Ishikawa (cell line): Measurements from ENCODE around the gene METTL8.

Source experiments
- CEBPB ChIP-seq: IDR thresholded peaks from 2 replicates; pipeline ENCODE4 v1.6.1; 2012
- CREB1 ChIP-seq: IDR thresholded peaks from 2 replicates; pipeline ENCODE4 v1.6.1; 2012; ENCODE audit warnings: low read depth
- EGR1 ChIP-seq: IDR thresholded peaks from 2 replicates; pipeline ENCODE4 v1.6.1; 2012
- EP300 ChIP-seq: IDR thresholded peaks from 2 replicates; pipeline ENCODE4 v1.6.1; 2012; ENCODE audit warnings: borderline replicate concordance
- FOXM1 ChIP-seq: IDR thresholded peaks from 2 replicates; pipeline ENCODE4 v1.6.1; 2012; ENCODE audit warnings: low read depth, borderline replicate concordance
- NFIC ChIP-seq: IDR thresholded peaks from 2 replicates; pipeline ENCODE4 v1.6.1; 2012
- RAD21 ChIP-seq: IDR thresholded peaks from 2 replicates; pipeline ENCODE4 v1.6.1; 2012; ENCODE audit warnings: low read depth
- TAF1 ChIP-seq: IDR thresholded peaks from 2 replicates; pipeline ENCODE4 v1.6.1; 2012; ENCODE audit warnings: low read depth, mild to moderate bottlenecking
- TCF12 ChIP-seq: IDR thresholded peaks from 2 replicates; pipeline ENCODE4 v1.6.1; 2012; ENCODE audit warnings: low read depth
- TEAD4 ChIP-seq: IDR thresholded peaks from 2 replicates; pipeline ENCODE4 v1.6.1; 2012
- YY1 ChIP-seq: IDR thresholded peaks from 2 replicates; pipeline ENCODE4 v1.6.1; 2012; ENCODE audit warnings: low read depth
- ZBTB7A ChIP-seq: IDR thresholded peaks from 2 replicates; pipeline ENCODE4 v1.6.1; 2012; ENCODE audit warnings: low read depth
- TF ChIP-seq, protein P1 (sequence below): IDR thresholded peaks from 2 replicates; pipeline ENCODE4 v1.6.1; 2012; ENCODE audit warnings: low read depth, mild to moderate bottlenecking
- TF ChIP-seq, protein P2 (sequence below): IDR thresholded peaks from 2 replicates; pipeline ENCODE4 v1.6.1; 2012
- TF ChIP-seq, protein P3 (sequence below): IDR thresholded peaks from 2 replicates; pipeline ENCODE4 v1.6.1; 2012

The METTL8 gene

DNA sequence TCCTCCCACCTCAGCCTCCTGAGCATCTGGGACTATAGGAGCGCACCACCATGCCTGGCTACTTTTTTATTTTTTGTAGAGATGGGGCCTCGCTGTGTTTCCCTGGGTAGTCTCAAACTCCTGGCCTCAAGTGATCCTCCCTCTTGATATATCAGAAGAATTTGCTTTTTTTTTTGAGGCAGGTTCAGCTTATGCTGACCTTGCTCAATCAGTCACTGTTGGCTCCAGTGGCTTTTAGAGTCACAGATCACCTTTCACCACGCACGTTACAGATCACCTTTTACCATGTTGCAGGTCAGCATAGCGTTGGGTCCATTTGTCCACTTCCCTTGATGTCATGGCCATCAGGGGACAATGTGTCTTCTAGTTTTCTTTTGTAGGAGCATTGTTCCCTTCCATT, 36.3 kb upstream of the METTL8 start:
- no peak for TF ChIP-seq TCF12
- no peak for TF ChIP-seq YY1
- no peak for TF ChIP-seq ZBTB7A
- TF ChIP-seq TEAD4, result no peak
- no peak for TF ChIP-seq FOXM1
- TF ChIP-seq, protein P1, sequence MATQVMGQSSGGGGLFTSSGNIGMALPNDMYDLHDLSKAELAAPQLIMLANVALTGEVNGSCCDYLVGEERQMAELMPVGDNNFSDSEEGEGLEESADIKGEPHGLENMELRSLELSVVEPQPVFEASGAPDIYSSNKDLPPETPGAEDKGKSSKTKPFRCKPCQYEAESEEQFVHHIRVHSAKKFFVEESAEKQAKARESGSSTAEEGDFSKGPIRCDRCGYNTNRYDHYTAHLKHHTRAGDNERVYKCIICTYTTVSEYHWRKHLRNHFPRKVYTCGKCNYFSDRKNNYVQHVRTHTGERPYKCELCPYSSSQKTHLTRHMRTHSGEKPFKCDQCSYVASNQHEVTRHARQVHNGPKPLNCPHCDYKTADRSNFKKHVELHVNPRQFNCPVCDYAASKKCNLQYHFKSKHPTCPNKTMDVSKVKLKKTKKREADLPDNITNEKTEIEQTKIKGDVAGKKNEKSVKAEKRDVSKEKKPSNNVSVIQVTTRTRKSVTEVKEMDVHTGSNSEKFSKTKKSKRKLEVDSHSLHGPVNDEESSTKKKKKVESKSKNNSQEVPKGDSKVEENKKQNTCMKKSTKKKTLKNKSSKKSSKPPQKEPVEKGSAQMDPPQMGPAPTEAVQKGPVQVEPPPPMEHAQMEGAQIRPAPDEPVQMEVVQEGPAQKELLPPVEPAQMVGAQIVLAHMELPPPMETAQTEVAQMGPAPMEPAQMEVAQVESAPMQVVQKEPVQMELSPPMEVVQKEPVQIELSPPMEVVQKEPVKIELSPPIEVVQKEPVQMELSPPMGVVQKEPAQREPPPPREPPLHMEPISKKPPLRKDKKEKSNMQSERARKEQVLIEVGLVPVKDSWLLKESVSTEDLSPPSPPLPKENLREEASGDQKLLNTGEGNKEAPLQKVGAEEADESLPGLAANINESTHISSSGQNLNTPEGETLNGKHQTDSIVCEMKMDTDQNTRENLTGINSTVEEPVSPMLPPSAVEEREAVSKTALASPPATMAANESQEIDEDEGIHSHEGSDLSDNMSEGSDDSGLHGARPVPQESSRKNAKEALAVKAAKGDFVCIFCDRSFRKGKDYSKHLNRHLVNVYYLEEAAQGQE, result no peak
- TF ChIP-seq CEBPB, result no peak
- TF ChIP-seq EGR1, result no peak

DNA sequence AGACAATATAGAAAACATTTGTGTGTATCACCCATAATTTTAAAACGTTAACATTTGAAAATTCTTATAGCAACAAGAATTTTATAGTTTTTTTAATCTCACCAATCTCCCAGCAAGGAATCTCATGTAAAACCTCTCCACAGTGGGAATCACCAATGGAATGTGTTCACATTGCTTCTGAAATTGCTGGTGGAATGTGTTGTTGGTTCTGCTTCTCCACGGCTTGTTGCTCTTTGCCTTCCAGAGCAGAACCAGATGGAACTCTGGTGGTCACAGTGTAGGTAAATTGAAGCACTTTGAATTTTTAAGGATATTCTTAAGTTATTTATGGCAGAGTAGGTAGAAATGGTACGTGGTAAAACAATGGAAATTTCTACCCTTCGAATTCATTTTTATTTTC, 35.4 kb upstream of the METTL8 start:
- TF ChIP-seq EGR1 (no peak), CEBPB (no peak), EP300 (no peak), TAF1 (no peak), TEAD4 (no peak), ZBTB7A (no peak), FOXM1 (no peak), YY1 (no peak), CREB1 (no peak), NFIC (no peak)
- TF ChIP-seq, protein P2, sequence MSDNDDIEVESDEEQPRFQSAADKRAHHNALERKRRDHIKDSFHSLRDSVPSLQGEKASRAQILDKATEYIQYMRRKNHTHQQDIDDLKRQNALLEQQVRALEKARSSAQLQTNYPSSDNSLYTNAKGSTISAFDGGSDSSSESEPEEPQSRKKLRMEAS, result no peak
- TF ChIP-seq, protein P1, result no peak
- TF ChIP-seq, protein P3, sequence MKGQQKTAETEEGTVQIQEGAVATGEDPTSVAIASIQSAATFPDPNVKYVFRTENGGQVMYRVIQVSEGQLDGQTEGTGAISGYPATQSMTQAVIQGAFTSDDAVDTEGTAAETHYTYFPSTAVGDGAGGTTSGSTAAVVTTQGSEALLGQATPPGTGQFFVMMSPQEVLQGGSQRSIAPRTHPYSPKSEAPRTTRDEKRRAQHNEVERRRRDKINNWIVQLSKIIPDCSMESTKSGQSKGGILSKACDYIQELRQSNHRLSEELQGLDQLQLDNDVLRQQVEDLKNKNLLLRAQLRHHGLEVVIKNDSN, result no peak

DNA sequence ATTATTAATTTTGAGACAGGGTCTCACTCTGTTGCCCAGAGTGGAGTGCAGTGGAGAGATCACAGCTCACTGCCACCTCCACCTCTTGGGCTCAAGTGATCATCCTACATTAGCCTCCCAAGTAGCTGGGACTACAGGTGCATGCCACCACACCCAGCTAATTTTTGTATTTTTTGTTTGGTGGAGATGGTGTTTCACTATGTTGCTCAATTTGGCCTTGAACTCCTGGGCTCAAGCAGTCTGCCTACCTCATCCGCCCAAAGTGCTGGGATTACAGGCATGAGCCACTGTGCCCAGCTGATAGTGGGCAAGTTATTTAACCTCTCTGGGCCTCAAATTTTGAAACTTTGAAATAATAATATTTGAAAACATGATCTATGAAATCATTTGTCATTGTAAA, 26.7 kb upstream of the METTL8 start:
- TF ChIP-seq, protein P3, result no peak

DNA sequence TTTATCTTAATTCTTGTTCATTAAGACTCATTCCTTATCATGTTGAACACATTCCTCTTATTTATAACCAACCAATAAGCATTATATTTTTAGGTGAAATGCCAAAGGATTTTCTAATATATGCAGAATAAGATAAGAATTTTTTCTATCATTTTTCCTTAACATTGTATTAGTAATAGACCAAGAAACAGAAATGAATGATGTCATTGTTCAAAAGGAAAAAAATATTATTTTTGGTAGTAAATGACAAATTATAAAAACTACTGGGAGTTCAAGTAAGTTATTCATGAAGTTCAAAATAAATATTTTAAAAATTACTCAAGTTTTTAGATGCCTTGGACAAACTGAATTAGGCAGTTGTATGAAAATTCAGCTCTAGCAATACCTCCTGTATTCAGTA, 25.7 kb upstream of the METTL8 start:
- TF ChIP-seq CREB1, result no peak
- no peak for TF ChIP-seq CEBPB
- TF ChIP-seq TCF12, result no peak
- TF ChIP-seq NFIC, result no peak

DNA sequence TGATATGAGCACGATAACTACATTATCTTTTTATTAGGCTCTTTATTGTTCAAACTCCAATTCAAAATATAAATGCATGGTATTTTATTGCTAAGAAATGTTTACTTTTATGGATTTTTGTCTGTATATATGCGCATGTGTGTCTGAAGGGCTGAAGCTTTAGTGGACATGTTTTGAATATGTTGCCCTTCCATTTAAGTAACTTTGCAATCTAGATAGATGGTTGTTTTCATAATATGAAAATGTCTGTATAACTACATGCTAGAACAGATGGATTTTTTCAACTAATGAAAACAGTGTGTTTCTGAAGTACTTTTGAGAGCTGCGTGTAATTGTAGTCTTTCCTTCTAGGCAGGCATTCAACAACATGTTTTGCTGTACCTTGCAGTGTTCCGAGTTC, 19.0 kb upstream of the METTL8 start:
- no peak for TF ChIP-seq YY1
- TF ChIP-seq FOXM1, result no peak
- TF ChIP-seq TEAD4, result no peak
- no peak for TF ChIP-seq NFIC
- no peak for TF ChIP-seq TCF12
- TF ChIP-seq EP300, result no peak
- TF ChIP-seq ZBTB7A, result no peak
- no peak for TF ChIP-seq TAF1
- TF ChIP-seq CREB1, result no peak
- TF ChIP-seq RAD21, result no peak
- TF ChIP-seq CEBPB, result no peak
- TF ChIP-seq EGR1, result no peak
- TF ChIP-seq, protein P3, result no peak

DNA sequence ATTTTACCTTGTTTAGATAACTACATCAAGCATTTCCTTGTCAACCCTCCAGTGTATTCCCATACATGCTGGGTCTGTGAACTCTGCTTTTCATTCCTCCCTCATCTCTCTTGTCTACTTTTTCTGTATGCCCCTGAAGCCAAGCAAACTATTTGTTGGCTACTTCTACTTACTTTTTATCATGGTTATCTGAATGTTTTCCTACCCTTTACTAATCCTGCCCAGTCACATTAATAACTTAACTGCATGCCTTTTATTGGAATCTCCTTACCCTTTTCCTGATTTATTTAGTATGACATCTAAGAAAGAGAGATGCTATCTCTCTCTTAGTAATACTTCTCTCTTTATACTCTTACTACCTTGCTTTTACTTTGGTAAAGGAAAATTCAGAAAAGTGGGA, 17.3 kb upstream of the METTL8 start:
- no peak for TF ChIP-seq FOXM1

DNA sequence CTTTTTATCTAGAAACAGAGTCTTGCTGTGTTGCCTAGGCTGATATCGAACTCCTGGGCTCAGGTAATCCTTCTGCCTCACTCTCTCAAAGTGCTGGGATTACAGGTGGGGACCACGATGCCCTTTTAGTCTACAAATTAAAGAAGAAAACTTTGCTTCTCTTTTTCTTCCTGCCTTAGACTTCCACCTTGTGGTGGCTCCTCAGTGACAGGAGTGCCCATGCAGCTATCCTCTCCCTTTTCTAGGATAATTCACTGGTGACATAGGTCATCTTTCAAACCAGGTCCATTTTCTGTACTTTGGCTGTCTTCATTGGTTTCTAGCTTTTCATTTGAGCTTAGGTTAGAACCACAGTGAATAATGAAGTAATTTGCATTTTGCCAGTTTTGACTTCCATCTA, 13.9 kb upstream of the METTL8 start:
- TF ChIP-seq CREB1 (no peak), NFIC (no peak), TEAD4 (no peak), CEBPB (no peak), EGR1 (no peak), FOXM1 (no peak)
- TF ChIP-seq, protein P1, result no peak
- TF ChIP-seq, protein P3, result no peak
- TF ChIP-seq, protein P2, result no peak
